H9 (cell line): ENCODE measurements around the gene HMGN4. TPM values are rescaled to one million over a fixed set of nuclear protein-coding genes. Genes with fewer than 3 reads are reported as not detected.

Source experiments
- DNase-seq: peaks from one replicate; pipeline ENCODE4 v3.0.0-alpha.2; 2017
- H2AFZ ChIP-seq: one replicate; pipeline ENCODE4 v1.6.1; 2013; ENCODE audit warnings: mild to moderate bottlenecking, low read length, control low read depth, moderate library complexity
- H2AK5ac ChIP-seq: 2 replicates; pipeline ENCODE4 v1.6.1; 2013; ENCODE audit warnings: low read length, control low read depth, mixed read lengths; ENCODE audit not compliant: insufficient read length
- H2BK120ac ChIP-seq: one replicate; pipeline ENCODE4 v1.6.1; 2013; ENCODE audit warnings: low read depth, mild to moderate bottlenecking, low read length, control low read depth, inconsistent platforms; ENCODE audit not compliant: poor library complexity, severe bottlenecking
- H2BK12ac ChIP-seq: 2 replicates; pipeline ENCODE4 v1.6.1; 2013; ENCODE audit warnings: low read length, control low read depth, mixed read lengths, low read depth; ENCODE audit not compliant: insufficient read length
- H2BK15ac ChIP-seq: 2 replicates; pipeline ENCODE4 v1.6.1; 2013; ENCODE audit warnings: low read depth, low read length, control low read depth
- H2BK20ac ChIP-seq: one replicate; pipeline ENCODE4 v1.6.1; 2013; ENCODE audit warnings: low read depth, mild to moderate bottlenecking, low read length, control low read depth, inconsistent platforms; ENCODE audit not compliant: poor library complexity, severe bottlenecking
- H2BK5ac ChIP-seq: 2 replicates; pipeline ENCODE4 v1.6.1; 2013; ENCODE audit warnings: low read length, control low read depth, mixed read lengths; ENCODE audit not compliant: insufficient read length
- H3K14ac ChIP-seq: 2 replicates; pipeline ENCODE4 v1.6.1; 2013; ENCODE audit warnings: low read length, control low read depth; ENCODE audit not compliant: insufficient read depth
- H3K18ac ChIP-seq: 2 replicates; pipeline ENCODE4 v1.6.1; 2013; ENCODE audit warnings: low read depth, mild to moderate bottlenecking, mixed read lengths, low read length, control low read depth; ENCODE audit not compliant: insufficient read length
- H3K23ac ChIP-seq: 2 replicates; pipeline ENCODE4 v1.6.1; 2013; ENCODE audit warnings: low read length, control low read depth, mixed read lengths, low read depth; ENCODE audit not compliant: insufficient read length
- H3K23me2 ChIP-seq: 2 replicates; pipeline ENCODE4 v1.6.1; 2013; ENCODE audit warnings: low read depth, mild to moderate bottlenecking, mixed read lengths, low read length, control low read depth; ENCODE audit not compliant: insufficient read length, poor library complexity, severe bottlenecking
- H3K27ac ChIP-seq: 2 replicates; pipeline ENCODE4 v1.5.1; 2013; ENCODE audit warnings: low read length, control low read depth, mixed read lengths, low read depth; ENCODE audit not compliant: insufficient read length
- H3K27me3 ChIP-seq: 2 replicates; pipeline ENCODE4 v1.6.1; 2013; ENCODE audit warnings: low read length, control low read depth, inconsistent platforms; ENCODE audit not compliant: insufficient read depth
- H3K4ac ChIP-seq: 2 replicates; pipeline ENCODE4 v1.6.1; 2013; ENCODE audit warnings: low read depth, mild to moderate bottlenecking, control low read depth, inconsistent platforms, low read length, moderate library complexity
- H3K4me1 ChIP-seq: 2 replicates; pipeline ENCODE4 v1.6.1; 2013; ENCODE audit warnings: low read length, control low read depth, inconsistent platforms; ENCODE audit not compliant: insufficient read depth
- H3K4me2 ChIP-seq: 2 replicates; pipeline ENCODE4 v1.6.1; 2013; ENCODE audit warnings: low read length, control low read depth, mixed read lengths; ENCODE audit not compliant: insufficient read length, insufficient read depth
- H3K56ac ChIP-seq: 2 replicates; pipeline ENCODE4 v1.6.1; 2013; ENCODE audit warnings: low read depth, mild to moderate bottlenecking, mixed read lengths, low read length, control low read depth; ENCODE audit not compliant: insufficient read length
- H3K79me1 ChIP-seq: 2 replicates; pipeline ENCODE4 v1.6.1; 2013; ENCODE audit warnings: low read depth, mild to moderate bottlenecking, moderate library complexity, low read length, control low read depth, inconsistent platforms; ENCODE audit not compliant: insufficient read depth, poor library complexity, severe bottlenecking
- H3K79me2 ChIP-seq: 2 replicates; pipeline ENCODE4 v1.6.1; 2013; ENCODE audit warnings: low read length, control low read depth, inconsistent platforms; ENCODE audit not compliant: insufficient read depth
- H3K9ac ChIP-seq: 2 replicates; pipeline ENCODE4 v1.6.1; 2013; ENCODE audit warnings: low read length, control low read depth, mixed read lengths; ENCODE audit not compliant: insufficient read length; ENCODE audit errors: extremely low read depth
- H3K9me3 ChIP-seq: one replicate; pipeline ENCODE4 v1.6.1; 2013; ENCODE audit warnings: low read depth, low read length, inconsistent platforms; ENCODE audit not compliant: control insufficient read depth
- H3T11ph ChIP-seq: one replicate; pipeline ENCODE4 v1.6.1; 2013; ENCODE audit warnings: mild to moderate bottlenecking, low read length, control low read depth, inconsistent platforms
- H4K20me1 ChIP-seq: one replicate; pipeline ENCODE4 v1.6.1; 2013; ENCODE audit not compliant: control insufficient read depth, insufficient read length, insufficient read depth
- H4K5ac ChIP-seq: 2 replicates; pipeline ENCODE4 v1.6.1; 2013; ENCODE audit warnings: low read depth, mild to moderate bottlenecking, mixed read lengths, low read length, control low read depth; ENCODE audit not compliant: insufficient read length
- H4K8ac ChIP-seq: replicated peaks from 2 replicates; pipeline ENCODE4 v1.6.1; 2013; ENCODE audit warnings: low read length, control low read depth, mixed read lengths, low read depth; ENCODE audit not compliant: insufficient read length
- H4K91ac ChIP-seq: 2 replicates; pipeline ENCODE4 v1.6.1; 2013; ENCODE audit warnings: low read depth, mild to moderate bottlenecking, moderate library complexity, mixed read lengths, low read length, control low read depth; ENCODE audit not compliant: insufficient read length
- H3K27ac Mint-ChIP-seq, 3 experiments: 2 replicates in 2 of 3; 3 replicates in 1 of 3; pipeline ENCODE4 v1.8.0; 2020 to 2021; ENCODE audit warnings: mixed read lengths in 3 of 3, mild to moderate bottlenecking in 1 of 3, moderate library complexity in 1 of 3
- H3K27me3 Mint-ChIP-seq: 2 replicates; pipeline ENCODE4 v1.8.0; 2021; ENCODE audit warnings: low read depth, mild to moderate bottlenecking, moderate library complexity, mixed read lengths
- H3K36me3 Mint-ChIP-seq, 3 experiments: 2 replicates in 2 of 3; 3 replicates in 1 of 3; pipeline ENCODE4 v1.8.0; 2020 to 2021; ENCODE audit warnings: low read depth in 3 of 3, mixed read lengths in 3 of 3; ENCODE audit not compliant: insufficient read depth in 1 of 3
- H3K4me1 Mint-ChIP-seq, 2 experiments: 2 replicates each; pipeline ENCODE4 v1.8.0; 2020; ENCODE audit warnings: mixed read lengths in 2 of 2
- H3K4me3 Mint-ChIP-seq, 2 experiments: 2 replicates in 1 of 2; 3 replicates in 1 of 2; pipeline ENCODE4 v1.8.0; 2020 to 2021; ENCODE audit warnings: mild to moderate bottlenecking in 2 of 2, mixed read lengths in 2 of 2, moderate library complexity in 1 of 2
- H3K9me3 Mint-ChIP-seq, 2 experiments: 2 replicates in 1 of 2; 3 replicates in 1 of 2; pipeline ENCODE4 v1.8.0; 2020; ENCODE audit warnings: mild to moderate bottlenecking in 2 of 2, mixed read lengths in 2 of 2, moderate library complexity in 1 of 2
- CTCF ChIP-seq: fragments of 200-600 bp; sonication (generic); conservative IDR thresholded peaks from 3 replicates; pipeline ENCODE4 v1.8.0; 2021; ENCODE audit warnings: antibody characterized with exemption, mild to moderate bottlenecking
- WGBS: extraction: QIAGEN DNeasy Blood & Tissue Kit; methylation state at CpG from one replicate; pipeline ENCODE4 v1.1.7; 2013; ENCODE audit warnings: missing lambda C conversion rate, low lambda C conversion rate, mixed read lengths; ENCODE audit not compliant: insufficient read length; ENCODE audit errors: extremely low coverage; 5-methylcytosine and 5-hydroxymethylcytosine counted together
- total RNA-seq: library from RNA; stranded (reverse); gene quantifications from 2 replicates; pipeline ENCODE4 v1.2.1, GENCODE V29; 2021

HMGN4 gene
- total RNA-seq, 1 experiment from 2014 or later, result 50.4 TPM

DNA sequence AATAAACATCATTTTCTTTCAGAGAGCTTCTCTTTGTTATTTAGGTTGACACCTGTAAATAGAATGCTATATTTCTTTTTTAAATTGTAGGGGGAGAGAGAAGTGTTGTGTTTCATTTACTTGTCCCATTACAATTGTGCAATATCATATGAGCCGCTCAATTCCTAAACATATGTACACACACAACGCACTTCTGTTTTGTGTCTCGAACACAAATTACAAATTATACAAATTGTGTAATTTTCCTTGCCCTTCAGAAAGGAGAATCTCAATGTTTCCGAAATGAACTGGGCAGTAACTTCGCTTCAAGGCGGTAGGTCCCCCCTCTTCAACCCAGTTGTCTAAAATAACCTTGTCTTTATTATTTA, 55.9 kb downstream of the HMGN4 start:
- Histone ChIP-seq H2BK20ac (no peak overlapping the region), H3K18ac (no peak overlapping the region), H3K4ac (no peak overlapping the region), H3K27ac (no peak overlapping the region), H3K4me2 (peak overlapping the region; percentile 99), H4K20me1 (no peaks in the 10 kb centered on the region), H2BK12ac (no peak overlapping the region), H3K23me2 (peaks cover 21% of the 10 kb centered on the region), H2BK15ac (no peak overlapping the region), H2BK120ac (no peak overlapping the region), H3K79me2 (peaks cover 3% of the 10 kb centered on the region; the same call in 1 of the 2 replicates), H4K8ac (no peak overlapping the region), H3K27me3 (no peaks in the 10 kb centered on the region), H3K9ac (peak overlapping the region; percentile 36), H3T11ph (no peak overlapping the region), H3K14ac (no peak overlapping the region), H3K56ac (no peak overlapping the region), H4K5ac (no peak overlapping the region), H3K4me1 (no peaks in the 10 kb centered on the region; the same call in 1 of the 2 replicates), H2BK5ac (no peak overlapping the region), H2AFZ (peak overlapping the region; percentile 66), H3K79me1 (peaks cover 5% of the 10 kb centered on the region), H3K23ac (no peak overlapping the region), H2AK5ac (no peak overlapping the region), H3K9me3 (no peaks in the 10 kb centered on the region), H4K91ac (no peak overlapping the region)
- H3K27me3 Mint-ChIP-seq, result peaks cover 5% of the 10 kb centered on the region; the same call in 1 of the 2 replicates
- H3K36me3 Mint-ChIP-seq, result peaks cover 2 to 11% (median 11%) of the 10 kb centered on the region in 3 experiments; a peak in 5 of 7 replicates
- H3K4me3 Mint-ChIP-seq, result no peak overlapping the region
- no peak for DNase-seq
- H3K9me3 Mint-ChIP-seq, result no peaks in the 10 kb centered on the region
- TF ChIP-seq CTCF, result no peak
- H3K27ac Mint-ChIP-seq, result no peak overlapping the region
- WGBS, result no CpG with 5 or more reads among the region's 6 CpGs
- H3K4me1 Mint-ChIP-seq, result peaks cover 9 to 11% of the 10 kb centered on the region in 2 experiments
